ENCODE data around the gene PDLIM3.
A peak's percentile ranks its signal among the peaks of the same experiment; 100 is the strongest.
"Not testable (repeated sequence)": the region's sequence is repeated elsewhere in the genome, so short reads cannot be mapped to it uniquely, and the experiment has no call there.

PDLIM3 gene

DNA sequence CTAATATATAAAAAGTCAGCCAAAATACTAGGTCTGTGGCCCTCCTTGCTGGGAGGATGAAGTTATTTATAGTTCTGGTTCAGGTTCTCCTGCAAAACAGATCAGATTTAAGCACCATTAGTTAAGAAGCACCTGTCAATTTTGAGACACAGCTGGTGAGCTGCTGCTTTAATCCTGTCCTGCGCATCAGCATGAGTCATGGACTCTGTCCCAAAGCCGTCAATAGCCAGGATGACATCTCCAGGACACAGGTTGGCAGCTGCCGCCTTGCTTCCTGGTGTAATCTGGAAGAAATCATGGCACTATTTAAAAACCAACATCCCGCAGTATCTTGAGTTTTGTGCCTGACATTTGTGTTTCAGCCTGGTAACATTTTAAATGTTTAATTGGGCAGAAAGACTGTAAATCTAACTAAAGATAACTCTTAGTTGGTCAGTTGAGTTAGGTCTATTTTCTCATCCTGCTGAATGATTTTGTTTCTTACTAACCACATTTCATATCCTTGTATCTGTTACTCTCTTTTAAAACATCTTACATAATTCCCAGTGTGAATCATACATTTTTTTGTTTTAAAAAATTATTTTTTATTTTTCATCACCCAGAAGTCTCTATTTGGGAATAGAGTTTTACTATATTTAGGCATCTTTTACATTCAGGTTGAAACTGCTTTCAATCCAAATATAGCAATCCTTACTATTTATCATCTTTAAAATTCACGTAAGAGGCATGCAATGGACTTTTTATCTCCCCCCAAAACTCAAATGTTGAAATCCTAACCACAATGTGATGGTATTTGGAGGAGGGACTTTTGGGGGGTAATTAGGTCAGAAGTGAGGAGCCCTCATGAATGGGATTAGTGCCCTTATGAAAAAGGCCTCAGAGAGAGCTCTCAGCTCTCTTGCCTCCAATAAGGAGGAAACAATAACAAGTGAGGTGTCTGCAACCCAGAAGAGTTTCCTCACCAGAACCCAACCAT is 10.1 kb downstream of the PDLIM3 start:
- peaks cover 71% of the 10 kb centered on the region for H3K27me3 Mint-ChIP-seq
- DNase-seq (ENCODE audit: low spot score in 2 of 2) (no peak), ATAC-seq (replicated peaks; ENCODE audit: extremely low read depth, poor library complexity, severe bottlenecking) (no peak)
- H3K4me3 Mint-ChIP-seq = no peak overlapping the region
- peaks cover 2% of the 10 kb centered on the region for H3K36me3 Mint-ChIP-seq (ENCODE audit: insufficient read depth)
- H3K9me3 Mint-ChIP-seq = no peaks in the 10 kb centered on the region
- H3K4me1 Mint-ChIP-seq = no peaks in the 10 kb centered on the region
- no peak overlapping the region for H3K27ac Mint-ChIP-seq (ENCODE audit: low read depth)

DNA sequence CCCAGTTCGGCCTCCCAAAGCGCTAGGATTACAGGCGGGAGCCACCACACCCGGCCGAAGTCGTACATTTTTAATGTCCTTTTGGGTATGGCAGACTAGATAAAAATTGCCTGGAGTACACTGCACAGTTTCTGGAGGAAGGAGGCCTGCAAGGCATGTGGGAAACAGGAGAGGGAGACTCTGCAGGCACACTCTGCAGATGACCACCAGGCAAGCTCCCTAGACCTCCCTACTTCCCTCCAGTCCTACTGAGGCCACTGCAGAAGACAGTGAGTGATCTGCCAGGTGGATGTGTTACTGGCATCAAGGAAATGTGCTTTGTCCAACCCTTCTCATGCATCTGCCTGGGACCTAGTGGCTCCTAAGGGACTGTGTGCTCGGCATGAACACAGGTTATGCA is 11.4 kb downstream of the PDLIM3 start:
- H3K9me3 Mint-ChIP-seq = no peaks in the 10 kb centered on the region
- ATAC-seq (replicated peaks; ENCODE audit: extremely low read depth, poor library complexity, severe bottlenecking) (no peak), DNase-seq (ENCODE audit: low spot score in 2 of 2) (no peak)
- H3K27ac Mint-ChIP-seq (ENCODE audit: low read depth) = no peak overlapping the region
- no peak overlapping the region for H3K4me3 Mint-ChIP-seq
- peaks cover 2% of the 10 kb centered on the region for H3K36me3 Mint-ChIP-seq (ENCODE audit: insufficient read depth)
- H3K27me3 Mint-ChIP-seq = peaks cover 58% of the 10 kb centered on the region
- H3K4me1 Mint-ChIP-seq = no peaks in the 10 kb centered on the region

DNA sequence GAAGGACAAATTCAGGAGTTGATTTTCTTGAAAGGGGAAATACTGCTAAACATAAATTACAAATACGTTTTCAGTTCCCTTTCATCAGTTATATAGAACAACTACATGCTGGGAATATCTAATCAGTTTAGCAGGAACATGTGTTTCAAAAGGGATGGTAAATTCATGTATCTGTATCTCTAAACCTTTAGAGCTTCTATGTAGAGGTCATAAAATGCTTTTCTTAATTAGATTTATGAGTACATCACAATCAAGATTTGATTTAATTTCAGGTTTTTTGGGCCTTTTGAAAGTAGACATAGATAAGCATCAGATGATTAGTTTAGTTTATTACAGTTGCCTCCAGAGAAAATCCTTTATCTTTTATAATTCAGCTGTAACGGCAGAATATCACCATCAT is 12.9 kb downstream of the PDLIM3 start:
- Mint-ChIP-seq H3K27me3 (peaks cover 50% of the 10 kb centered on the region), H3K4me1 (no peaks in the 10 kb centered on the region), H3K9me3 (no peaks in the 10 kb centered on the region), H3K36me3 (ENCODE audit: insufficient read depth) (peaks cover 2% of the 10 kb centered on the region), H3K27ac (ENCODE audit: low read depth) (no peak overlapping the region), H3K4me3 (no peak overlapping the region)
- ATAC-seq (replicated peaks; ENCODE audit: extremely low read depth, poor library complexity, severe bottlenecking) (no peak), DNase-seq (ENCODE audit: low spot score in 2 of 2) (no peak)

DNA sequence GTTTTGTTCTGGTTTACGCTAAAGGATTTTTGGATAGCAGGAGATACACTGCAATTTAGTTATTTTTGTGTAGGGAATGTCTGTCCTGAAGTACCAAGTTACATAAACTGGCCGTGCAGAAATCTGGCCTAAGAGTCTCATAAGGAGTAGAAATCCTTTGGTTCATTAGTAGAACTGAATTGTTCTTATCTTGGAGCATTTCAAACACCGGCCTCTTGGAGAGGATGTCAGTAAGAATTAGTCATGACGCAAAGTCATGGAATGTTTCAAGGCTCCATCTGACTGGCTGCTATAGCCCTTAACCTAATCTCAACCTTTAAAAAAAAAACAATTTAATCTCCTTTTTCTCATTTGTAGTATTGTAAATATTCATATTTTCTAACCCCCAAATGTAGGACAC is 15.2 kb downstream of the PDLIM3 start:
- Mint-ChIP-seq H3K9me3 (no peaks in the 10 kb centered on the region), H3K4me1 (no peaks in the 10 kb centered on the region), H3K4me3 (no peak overlapping the region), H3K27ac (ENCODE audit: low read depth) (no peak overlapping the region), H3K27me3 (peaks cover 47% of the 10 kb centered on the region), H3K36me3 (ENCODE audit: insufficient read depth) (peaks cover 2% of the 10 kb centered on the region)
- no peak for DNase-seq (ENCODE audit: low spot score in 2 of 2)
- no peak for ATAC-seq (replicated peaks; ENCODE audit: extremely low read depth, poor library complexity, severe bottlenecking)

DNA sequence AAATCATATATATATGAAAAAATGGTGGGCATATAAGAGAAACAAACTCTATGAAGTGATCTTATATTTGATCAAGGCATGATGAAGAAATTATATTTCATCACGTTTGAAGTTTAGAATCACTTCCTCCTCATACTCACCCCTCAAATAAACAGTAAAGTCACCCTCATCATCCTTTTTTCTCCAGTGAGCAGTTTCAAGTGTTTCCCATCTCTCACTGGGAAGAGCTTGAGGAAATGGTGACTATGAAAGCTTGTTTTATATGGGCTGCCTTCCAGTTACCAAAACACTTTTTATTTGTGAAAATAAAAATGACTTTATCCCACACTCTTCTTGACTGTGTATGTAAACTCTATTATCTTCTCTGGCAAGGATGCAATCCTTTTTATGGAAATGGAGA is 16.8 kb downstream of the PDLIM3 start:
- Mint-ChIP-seq H3K36me3 (ENCODE audit: insufficient read depth) (no peaks in the 10 kb centered on the region), H3K27me3 (peaks cover 53% of the 10 kb centered on the region), H3K9me3 (no peaks in the 10 kb centered on the region), H3K4me1 (peaks cover 7% of the 10 kb centered on the region), H3K27ac (ENCODE audit: low read depth) (no peak overlapping the region), H3K4me3 (no peak overlapping the region)
- DNase-seq (ENCODE audit: low spot score in 2 of 2) (no peak), ATAC-seq (replicated peaks; ENCODE audit: extremely low read depth, poor library complexity, severe bottlenecking) (no peak)

DNA sequence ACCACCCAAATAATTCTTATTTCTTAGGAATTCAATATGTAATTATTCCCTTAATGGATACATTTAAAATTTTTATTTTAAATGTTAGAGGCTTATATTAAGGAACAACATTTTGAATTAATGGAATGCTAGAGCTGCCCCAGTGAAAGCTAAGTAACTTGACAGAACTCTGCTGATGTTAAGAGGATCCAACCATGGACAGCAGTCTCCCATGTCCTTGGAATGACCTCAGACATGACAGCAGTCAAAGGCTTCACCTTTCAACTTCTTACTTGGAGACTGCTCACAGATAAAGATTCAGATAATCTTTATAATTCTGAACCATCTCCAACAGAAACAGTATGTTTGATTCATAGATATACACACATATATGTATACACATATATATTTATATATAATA is 17.2 kb downstream of the PDLIM3 start:
- Mint-ChIP-seq H3K4me1 (peaks cover 11% of the 10 kb centered on the region), H3K36me3 (ENCODE audit: insufficient read depth) (no peaks in the 10 kb centered on the region), H3K27ac (ENCODE audit: low read depth) (no peak overlapping the region), H3K27me3 (peaks cover 53% of the 10 kb centered on the region), H3K4me3 (no peak overlapping the region), H3K9me3 (no peaks in the 10 kb centered on the region)
- DNase-seq (ENCODE audit: low spot score in 2 of 2) (no peak), ATAC-seq (replicated peaks; ENCODE audit: extremely low read depth, poor library complexity, severe bottlenecking) (no peak)

DNA sequence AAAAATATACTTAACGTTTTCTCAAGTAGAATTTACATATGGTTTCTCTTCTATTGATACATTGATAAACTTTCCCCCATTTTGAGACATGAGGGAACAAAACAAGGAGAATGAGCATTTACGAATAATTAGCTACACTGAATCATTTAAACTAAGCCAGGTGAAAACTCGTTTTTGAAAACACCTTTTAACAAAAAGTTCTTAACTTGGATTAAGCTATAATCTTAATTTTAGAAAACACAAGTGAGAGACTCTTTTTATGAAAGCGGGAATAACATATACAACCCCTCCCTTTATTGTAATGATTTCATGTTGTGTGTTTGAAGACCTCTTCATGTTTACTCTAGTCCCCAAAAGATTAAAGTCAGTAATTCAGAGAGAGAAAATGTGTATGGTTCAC is 20.1 kb downstream of the PDLIM3 start:
- H3K27me3 Mint-ChIP-seq = peaks cover 65% of the 10 kb centered on the region
- no peak overlapping the region for H3K27ac Mint-ChIP-seq (ENCODE audit: low read depth)
- no peak for DNase-seq (ENCODE audit: low spot score in 2 of 2)
- H3K36me3 Mint-ChIP-seq (ENCODE audit: insufficient read depth) = no peaks in the 10 kb centered on the region
- ATAC-seq (replicated peaks; ENCODE audit: extremely low read depth, poor library complexity, severe bottlenecking) = no peak
- H3K4me1 Mint-ChIP-seq = peaks cover 15% of the 10 kb centered on the region
- H3K4me3 Mint-ChIP-seq = no peak overlapping the region
- no peaks in the 10 kb centered on the region for H3K9me3 Mint-ChIP-seq

DNA sequence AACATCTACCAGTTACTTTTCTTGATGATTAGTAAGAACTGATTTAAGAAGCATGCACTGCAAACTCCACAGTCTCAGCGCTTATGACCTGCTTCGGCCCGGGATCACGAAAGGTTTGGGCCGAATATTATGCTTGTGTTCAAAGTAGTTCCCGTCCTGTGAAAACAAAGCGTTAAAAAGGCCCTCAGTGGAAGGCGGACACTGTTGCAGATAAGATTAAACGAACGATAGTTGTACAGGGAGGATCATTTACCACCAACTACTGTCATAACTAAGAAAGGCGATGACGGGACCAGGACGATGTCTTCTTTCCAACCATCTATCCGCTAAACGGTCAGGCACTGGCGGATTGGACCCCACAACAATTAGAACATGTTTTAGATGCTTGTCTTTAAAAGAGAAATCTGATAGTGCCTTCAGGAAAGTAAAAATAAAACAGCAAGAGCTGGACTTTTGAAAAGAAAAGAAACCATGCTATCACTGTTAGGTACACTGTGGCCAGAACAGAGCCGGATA is 21.1 kb downstream of the PDLIM3 start:
- Mint-ChIP-seq H3K4me1 (peaks cover 15% of the 10 kb centered on the region), H3K27ac (ENCODE audit: low read depth) (no peak overlapping the region), H3K36me3 (ENCODE audit: insufficient read depth) (no peaks in the 10 kb centered on the region), H3K9me3 (no peaks in the 10 kb centered on the region), H3K27me3 (peaks cover 68% of the 10 kb centered on the region), H3K4me3 (no peak overlapping the region)
- ATAC-seq (replicated peaks; ENCODE audit: extremely low read depth, poor library complexity, severe bottlenecking) (no peak), DNase-seq (ENCODE audit: low spot score in 2 of 2) (no peak)

DNA sequence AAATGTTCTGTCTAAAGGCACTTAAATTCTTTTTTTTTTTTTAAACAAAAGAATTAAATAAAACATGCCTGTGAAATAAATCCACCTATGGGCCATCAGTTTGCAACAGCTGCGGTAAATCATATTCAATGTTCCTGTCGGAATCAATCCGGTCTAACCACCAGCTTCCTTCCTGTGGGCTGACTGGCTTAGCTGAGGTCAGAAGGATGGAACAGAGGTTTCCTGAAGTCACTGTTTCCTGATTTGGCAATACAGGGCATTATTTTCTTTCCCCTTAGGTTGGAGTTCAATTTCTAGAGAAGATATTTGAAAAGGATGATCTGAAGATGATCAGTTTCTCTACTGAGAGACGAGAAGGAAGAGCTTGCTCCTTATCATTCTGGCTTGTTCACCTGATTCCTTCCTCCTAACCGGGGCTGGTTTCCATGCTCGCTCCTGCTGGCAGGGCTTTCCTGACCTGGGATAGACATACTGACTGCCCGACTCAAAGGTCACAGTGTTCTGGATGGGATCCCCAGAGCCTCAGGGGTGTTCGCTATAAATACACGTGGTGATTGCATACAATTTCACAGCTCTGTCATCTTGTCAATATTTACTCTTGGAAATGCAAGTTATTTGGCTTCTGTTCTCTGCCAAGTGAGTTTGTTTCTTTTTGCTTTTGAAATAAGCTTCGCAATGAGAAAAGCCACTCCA is 21.7 kb downstream of the PDLIM3 start:
- Mint-ChIP-seq H3K27ac (ENCODE audit: low read depth) (no peak overlapping the region), H3K9me3 (no peaks in the 10 kb centered on the region), H3K27me3 (peaks cover 68% of the 10 kb centered on the region), H3K4me1 (peaks cover 15% of the 10 kb centered on the region), H3K36me3 (ENCODE audit: insufficient read depth) (no peaks in the 10 kb centered on the region), H3K4me3 (peak overlapping the region; percentile 18)
- no peak for DNase-seq (ENCODE audit: low spot score in 2 of 2)
- ATAC-seq (replicated peaks; ENCODE audit: extremely low read depth, poor library complexity, severe bottlenecking) = no peak

DNA sequence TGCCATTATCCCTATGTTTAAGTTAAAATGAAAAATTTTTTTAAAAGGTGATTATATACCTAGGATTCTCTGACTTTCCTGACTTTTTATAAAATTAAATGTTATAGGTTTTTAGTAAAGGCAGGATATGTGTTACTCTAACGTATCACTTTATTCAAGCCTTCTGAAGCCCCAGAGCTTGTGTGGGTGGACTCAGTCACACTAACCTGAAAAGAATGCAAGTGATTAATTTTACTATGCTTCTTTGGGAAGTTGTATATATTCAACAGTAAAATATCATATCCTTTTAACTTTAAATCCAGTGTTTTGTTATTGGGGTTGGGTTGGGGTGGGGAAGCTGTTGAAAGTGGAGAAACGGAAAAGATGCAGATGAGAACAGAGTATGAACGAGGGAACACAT is 22.8 kb downstream of the PDLIM3 start:
- no peak for ATAC-seq (replicated peaks; ENCODE audit: extremely low read depth, poor library complexity, severe bottlenecking)
- Mint-ChIP-seq H3K27ac (ENCODE audit: low read depth) (no peak overlapping the region), H3K27me3 (peaks cover 74% of the 10 kb centered on the region), H3K4me3 (no peak overlapping the region), H3K4me1 (peaks cover 15% of the 10 kb centered on the region), H3K36me3 (ENCODE audit: insufficient read depth) (no peaks in the 10 kb centered on the region), H3K9me3 (no peaks in the 10 kb centered on the region)
- DNase-seq (ENCODE audit: low spot score in 2 of 2) = no peak

DNA sequence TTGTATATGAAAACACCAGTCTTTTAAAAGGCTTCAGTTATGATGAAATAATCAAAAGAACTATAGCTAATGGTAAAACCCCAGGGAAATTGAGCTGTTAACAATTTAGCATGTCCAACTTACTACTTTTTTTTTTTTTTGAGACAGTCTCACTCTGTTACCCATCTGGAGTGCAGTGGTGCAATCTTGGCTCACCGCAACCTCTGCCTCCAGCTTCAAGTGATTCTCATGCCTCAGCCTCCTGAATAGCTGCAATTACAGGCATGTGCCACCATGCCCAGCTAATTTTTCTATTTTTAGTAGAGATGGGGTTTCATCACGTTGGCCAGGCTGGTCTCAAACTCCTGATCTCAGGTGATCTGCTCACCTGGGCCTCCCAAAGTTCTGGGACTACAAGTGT is 24.1 kb downstream of the PDLIM3 start:
- not testable (repeated sequence) for H3K36me3 Mint-ChIP-seq (ENCODE audit: insufficient read depth); ATAC-seq (replicated peaks; ENCODE audit: extremely low read depth, poor library complexity, severe bottlenecking); DNase-seq (ENCODE audit: low spot score in 2 of 2); H3K27ac Mint-ChIP-seq (ENCODE audit: low read depth); H3K9me3 Mint-ChIP-seq; H3K4me3 Mint-ChIP-seq
- peaks cover 73% of the 10 kb centered on the region for H3K27me3 Mint-ChIP-seq
- H3K4me1 Mint-ChIP-seq = peaks cover 15% of the 10 kb centered on the region

DNA sequence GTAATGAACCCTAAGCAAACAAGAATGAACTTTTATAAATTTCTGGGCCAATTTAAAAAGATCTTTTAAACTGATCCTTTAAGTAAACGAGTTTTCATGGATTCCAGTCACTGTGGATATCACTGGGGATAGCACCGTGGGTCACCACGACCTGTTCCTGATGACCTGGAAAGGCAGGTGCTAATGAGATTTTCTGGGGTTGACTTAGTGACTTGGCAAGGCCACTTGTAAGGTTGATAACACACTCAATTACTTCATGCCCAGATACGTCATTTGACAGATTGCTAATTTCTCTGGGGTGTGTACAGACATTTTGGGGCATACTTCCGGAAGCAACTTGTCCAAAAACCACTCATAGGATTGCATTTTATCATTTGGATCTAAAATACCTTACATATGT is 24.5 kb downstream of the PDLIM3 start:
- ATAC-seq (replicated peaks; ENCODE audit: extremely low read depth, poor library complexity, severe bottlenecking) (no peak), DNase-seq (ENCODE audit: low spot score in 2 of 2) (no peak)
- H3K27me3 Mint-ChIP-seq = peaks cover 73% of the 10 kb centered on the region
- no peaks in the 10 kb centered on the region for H3K9me3 Mint-ChIP-seq
- peaks cover 15% of the 10 kb centered on the region for H3K4me1 Mint-ChIP-seq
- no peaks in the 10 kb centered on the region for H3K36me3 Mint-ChIP-seq (ENCODE audit: insufficient read depth)
- H3K4me3 Mint-ChIP-seq = no peak overlapping the region
- H3K27ac Mint-ChIP-seq (ENCODE audit: low read depth) = no peak overlapping the region

DNA sequence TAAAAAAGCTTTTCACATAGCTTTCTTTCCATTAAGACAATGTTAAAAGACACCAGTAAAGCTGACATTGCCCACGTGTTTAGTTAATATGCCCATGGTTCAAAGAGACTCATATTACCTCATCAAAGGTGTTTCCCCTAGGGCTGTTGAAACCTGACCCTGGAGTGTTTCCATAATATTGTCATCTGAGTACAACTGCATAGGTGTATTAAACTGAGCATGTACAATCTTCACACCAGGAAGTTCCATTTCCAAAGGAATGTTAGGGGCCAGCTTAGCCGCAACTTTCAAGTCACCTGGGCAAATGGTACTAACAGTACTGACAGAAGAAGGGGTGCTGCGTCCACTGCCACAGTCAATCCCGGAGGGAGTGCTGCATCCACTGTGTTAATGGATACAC is 27.1 kb downstream of the PDLIM3 start:
- H3K27me3 Mint-ChIP-seq = peaks cover 68% of the 10 kb centered on the region
- peaks cover 5% of the 10 kb centered on the region for H3K4me1 Mint-ChIP-seq
- H3K36me3 Mint-ChIP-seq (ENCODE audit: insufficient read depth) = no peaks in the 10 kb centered on the region
- H3K27ac Mint-ChIP-seq (ENCODE audit: low read depth) = no peak overlapping the region
- ATAC-seq (replicated peaks; ENCODE audit: extremely low read depth, poor library complexity, severe bottlenecking) (no peak), DNase-seq (ENCODE audit: low spot score in 2 of 2) (no peak)
- H3K4me3 Mint-ChIP-seq = no peak overlapping the region
- no peaks in the 10 kb centered on the region for H3K9me3 Mint-ChIP-seq

All from central memory CD8-positive, alpha-beta T cell (primary cell).